ENCODE results near the gene RTP5. TPM values are rescaled to one million over a fixed set of nuclear protein-coding genes. Genes with fewer than 3 reads are reported as not detected.

RTP5 gene
- total RNA-seq, 1 experiment from 2014 or later: not detected

DNA sequence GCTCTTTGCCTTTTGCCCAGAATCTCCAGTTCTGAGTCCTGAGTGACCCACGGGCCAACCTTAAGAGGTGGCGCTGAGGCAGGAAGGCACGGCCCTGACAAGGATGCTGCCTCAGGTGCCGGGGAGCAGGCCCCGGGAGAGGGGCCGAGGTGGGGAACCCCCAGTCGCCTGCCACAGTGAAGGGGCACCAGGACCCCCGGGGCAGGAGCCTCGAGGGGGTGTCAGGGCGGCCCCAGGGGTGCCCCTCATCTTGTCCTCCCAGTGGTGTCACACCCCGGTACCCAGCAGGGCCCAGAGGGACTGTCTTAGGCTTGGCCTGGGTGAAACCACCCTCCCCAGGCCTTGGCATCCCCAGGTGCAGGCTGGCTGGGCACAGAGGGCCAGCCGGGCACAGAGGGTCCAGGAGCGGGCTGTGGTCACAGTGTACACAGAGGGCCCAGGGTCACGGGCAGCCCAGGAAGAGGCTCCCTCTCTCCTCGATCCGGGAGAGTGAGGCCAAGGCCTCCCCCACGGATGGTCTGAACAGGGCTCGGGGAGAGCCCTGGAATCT is 11.9 kb upstream of the RTP5 start:
- no peak for DNase-seq (ENCODE audit: low read depth)

GRCh38 chr2:241858206-241859016 is 11.1 kb upstream of the RTP5 start, which contains the start of gene PDCD1:
Gene PDCD1 (minus strand): TSS chr2:241858894. CDS start chr2:241858838, 56 bp downstream.
- DNase-seq (ENCODE audit: low read depth): no peak

GRCh38 chr2:241859017-241859435 is 10.5 kb upstream of the RTP5 start:
- DNase-seq (ENCODE audit: low read depth): no peak

- DNase-seq (ENCODE audit: low read depth): no peak
These were observed 9.9 kb upstream of the RTP5 start for GRCh38 chr2:241859436-241860183.

DNA sequence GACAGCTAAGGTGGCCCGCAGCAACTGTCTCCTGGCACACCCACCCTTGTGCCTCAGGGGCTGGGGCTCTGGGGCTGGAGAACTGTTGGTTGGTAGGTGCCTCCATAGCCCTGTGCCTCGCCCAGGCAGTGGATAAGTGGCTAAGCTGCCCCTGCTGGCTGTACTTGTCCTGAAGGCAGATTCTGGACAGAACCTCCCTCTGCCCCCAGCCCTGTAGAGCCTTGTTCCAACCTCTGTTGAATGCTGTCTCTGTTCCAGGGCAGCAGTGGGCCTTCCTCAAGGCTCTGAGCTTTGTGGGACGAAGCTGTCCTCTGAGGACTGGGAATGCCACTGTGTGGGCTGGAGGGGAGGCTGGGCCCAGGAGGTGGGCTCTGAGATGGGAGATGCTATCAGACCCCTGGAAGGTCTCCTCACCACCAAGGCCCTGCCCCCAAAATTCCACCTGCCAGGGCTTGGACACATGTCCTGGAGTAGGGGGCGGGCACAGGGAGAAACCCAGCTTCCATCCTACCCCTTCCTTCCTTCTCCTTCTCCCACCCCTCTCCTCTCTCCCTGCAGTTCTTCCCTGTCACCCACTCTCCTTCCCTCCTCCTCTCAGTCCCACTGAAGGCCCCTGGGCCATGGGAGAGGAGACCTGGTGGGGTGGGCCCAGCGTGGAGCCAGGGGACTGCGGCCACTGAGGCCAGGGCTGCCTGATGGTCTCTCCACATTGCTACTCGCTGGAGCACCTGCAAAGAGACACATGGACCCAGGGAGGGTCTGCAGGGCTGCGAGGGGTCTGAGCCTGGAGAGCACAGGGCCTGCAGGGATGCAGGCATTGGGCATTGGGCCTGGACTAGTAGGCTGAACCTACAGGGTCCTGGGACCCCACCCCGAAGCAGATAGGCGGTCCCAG is 9.1 kb upstream of the RTP5 start:
- DNase-seq (ENCODE audit: low read depth): no peak

- no peak for DNase-seq (ENCODE audit: low read depth)
These were observed 8.3 kb upstream of the RTP5 start for GRCh38 chr2:241861264-241861663.

DNA sequence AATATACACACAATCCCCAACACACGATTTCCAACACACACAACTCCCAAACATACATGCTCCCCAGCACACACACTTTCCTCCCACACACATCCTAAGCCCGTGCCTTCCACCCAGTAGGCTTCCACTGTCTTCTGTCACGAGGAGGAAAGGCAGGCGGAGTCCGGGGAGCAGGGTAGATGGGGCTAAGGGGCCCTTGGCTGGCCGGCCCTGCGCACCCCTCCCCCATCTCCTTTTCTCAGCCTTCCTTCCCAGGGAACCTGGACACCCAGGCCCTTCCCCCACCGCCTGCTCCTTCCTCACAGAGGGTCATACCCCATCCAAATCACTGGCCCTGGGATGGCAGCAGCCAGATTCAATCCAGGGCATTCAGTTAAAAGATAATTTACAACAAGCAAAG is 7.4 kb upstream of the RTP5 start:
- no peak for DNase-seq (ENCODE audit: low read depth)

- no peak for DNase-seq (ENCODE audit: low read depth)
These were observed 6.6 kb upstream of the RTP5 start for GRCh38 chr2:241862775-241863535.

- DNase-seq (ENCODE audit: low read depth): no peak
These were observed 6.0 kb upstream of the RTP5 start for GRCh38 chr2:241863536-241863954.

DNA sequence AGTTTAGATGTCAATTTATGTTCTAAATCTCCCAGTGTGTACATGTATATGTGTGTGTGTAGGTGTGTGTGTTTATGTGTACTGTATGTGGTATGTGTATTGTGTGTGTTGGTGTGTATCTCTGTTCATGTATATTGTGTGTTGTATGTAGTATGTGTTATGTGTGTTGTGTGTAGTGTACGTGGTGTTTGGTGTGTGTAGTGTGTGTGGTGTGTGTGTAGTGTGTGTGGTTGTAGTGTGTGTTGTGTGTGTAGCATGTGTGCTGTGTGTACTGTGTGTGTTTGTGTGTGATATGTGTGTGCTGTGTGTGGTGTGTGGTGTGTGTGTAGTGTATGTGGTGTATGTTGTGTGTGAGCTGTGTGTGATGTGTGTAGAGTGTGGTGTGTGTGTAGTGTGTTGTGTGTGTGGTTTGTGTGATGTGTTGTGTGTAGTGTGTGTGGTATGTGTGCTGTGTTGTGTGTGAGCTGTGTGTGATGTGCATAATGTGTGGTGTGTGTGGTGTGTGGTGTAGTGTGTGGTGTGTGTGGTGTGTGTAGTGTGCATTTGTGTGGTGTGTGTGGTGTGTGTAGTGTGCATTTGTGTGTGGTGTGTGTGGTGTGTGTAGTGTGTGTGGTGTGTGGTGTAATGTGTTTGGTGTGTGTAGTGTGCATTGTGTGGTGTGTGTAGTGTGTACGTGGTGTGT is 5.2 kb upstream of the RTP5 start:
- no peak for DNase-seq (ENCODE audit: low read depth)

GRCh38 chr2:241864850-241865213 is 4.7 kb upstream of the RTP5 start:
- no peak for DNase-seq (ENCODE audit: low read depth)

DNA sequence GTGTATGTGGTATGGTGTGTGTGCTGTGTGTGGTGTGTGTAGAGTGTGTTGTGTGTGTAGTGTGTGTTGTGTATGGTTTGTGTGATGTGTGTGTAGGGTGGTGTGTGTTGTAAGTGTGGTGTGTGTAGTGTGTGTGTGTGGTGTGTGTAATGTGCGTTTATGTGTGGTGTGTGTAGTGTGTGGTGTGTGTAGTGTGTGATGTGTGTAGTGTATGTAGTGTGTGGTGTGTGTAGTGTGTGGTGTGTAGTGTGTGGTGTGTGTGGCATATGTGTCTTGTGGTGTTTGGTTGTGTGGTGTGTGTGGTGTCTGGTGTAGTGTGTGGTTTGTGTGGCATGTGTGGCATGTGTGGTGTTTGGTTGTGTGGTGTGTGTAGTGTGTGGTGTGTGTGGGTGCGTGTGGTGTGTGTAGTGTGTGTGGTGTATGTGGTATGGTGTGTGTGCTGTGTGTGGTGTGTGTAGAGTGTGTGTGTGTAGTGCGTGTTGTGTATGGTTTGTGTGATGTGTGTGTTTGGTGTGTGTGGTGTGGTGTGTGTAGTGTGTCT is 4.0 kb upstream of the RTP5 start:
- no peak for DNase-seq (ENCODE audit: low read depth)

DNA sequence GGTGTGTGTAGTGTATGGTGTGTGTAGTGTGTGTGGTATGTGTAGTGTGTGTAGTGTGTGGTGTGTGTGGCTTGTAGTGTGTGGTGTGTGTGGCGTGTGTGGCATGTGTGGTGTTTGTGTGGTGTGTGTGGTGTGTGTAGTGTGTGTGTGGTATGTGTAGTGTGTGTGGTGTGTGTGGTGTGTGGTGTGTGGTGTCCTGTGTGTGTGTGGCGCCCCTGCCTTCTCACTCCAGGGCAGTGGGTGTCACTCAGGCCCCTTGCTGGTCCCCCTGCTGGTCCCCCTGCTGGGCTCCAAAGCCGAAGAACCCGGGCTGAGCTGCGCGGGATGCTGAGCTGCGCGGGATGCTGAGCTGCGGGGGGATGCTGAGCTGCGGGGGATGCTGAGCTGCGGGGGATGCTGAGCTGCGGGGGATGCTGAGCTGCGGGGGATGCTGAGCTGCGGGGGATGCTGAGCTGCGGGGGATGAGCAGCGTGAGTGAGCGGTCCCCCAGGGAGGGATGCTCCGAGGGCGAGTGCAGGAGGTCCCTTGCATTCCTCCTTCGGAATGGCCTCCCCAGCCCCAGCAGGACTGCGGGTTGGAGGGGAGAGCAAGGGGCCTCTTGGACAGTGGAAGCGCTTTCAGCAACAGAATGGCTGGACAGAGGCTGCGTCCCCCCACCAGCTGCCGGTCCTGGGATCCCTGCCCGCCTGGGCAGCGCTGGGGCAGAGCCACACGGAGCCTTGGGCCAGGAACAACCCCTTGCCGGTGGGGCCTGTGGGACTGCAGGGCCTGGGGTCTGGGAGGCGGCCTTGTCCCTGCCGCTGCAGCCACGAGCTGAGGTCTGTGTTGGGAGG is 3.4 kb upstream of the RTP5 start:
- DNase-seq (ENCODE audit: low read depth): no peak

GRCh38 chr2:241866790-241867645 is 2.5 kb upstream of the RTP5 start:
- DNase-seq (ENCODE audit: low read depth): no peak

DNA sequence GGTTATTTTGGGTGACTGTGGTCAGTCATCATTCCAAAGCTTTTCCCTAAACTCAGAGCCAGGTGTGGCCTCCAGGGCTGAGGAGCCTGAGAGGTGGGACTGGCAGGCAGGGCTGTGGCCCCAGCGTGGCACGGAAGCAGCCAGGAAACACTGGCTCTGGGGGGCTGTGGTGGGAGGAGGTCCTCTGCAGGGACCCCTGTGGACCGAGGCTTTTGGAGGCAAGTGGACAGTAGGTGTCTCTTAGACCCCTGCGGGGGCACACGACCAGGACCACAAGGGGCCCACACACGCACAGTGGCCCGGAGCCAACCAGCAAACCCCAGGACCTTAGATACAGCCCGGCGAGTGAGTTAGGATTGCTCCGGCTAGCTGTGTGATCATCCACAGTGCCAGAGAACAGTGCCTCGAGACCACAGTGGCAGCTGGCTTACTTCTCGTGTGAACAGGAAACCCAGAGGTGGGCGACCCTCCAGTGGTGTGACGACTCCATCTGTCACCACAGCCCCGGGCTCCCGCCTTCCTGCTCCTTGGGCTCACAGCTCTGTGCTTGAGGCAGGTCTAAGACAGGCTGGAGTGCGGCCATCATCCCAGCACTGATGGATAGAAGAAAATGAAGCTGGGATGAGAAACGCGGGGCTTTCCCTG is 1.6 kb upstream of the RTP5 start:
- DNase-seq (ENCODE audit: low read depth): no peak

DNA sequence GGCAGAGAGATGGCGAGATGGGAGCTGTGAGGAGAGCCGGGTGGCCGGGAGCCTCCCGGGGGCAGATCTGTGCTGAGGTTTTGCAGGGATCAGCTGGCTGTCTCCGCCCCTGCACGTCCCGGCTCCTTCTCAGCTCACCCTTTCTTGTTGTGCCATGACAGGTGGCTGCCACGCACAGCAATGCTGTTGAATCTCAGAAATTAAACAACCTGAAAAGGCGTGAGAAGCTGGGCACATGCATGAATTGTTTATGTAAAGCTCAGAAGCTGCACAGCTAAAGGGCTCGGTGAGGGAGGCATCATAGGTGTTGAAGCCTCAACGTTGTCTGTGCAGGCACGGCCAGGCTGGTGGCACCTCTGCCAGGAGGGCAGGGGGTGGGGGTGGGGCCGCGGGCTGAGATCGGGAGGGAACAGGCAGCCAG is 858 bp upstream of the RTP5 start:
- DNase-seq (ENCODE audit: low read depth): no peak

- DNase-seq (ENCODE audit: low read depth): no peak
These were observed 582 bp downstream of the RTP5 start for GRCh38 chr2:241870081-241870541.
